ENCODE measurements around the gene UBL4A.
A peak's percentile ranks its signal among the peaks of the same experiment; 100 is the strongest.

UBL4A gene

GRCh38 chrX:154463611-154464220, 22.7 kb downstream of the UBL4A start:
- no peak for DNase-seq (ENCODE audit: low spot score)

- DNase-seq (ENCODE audit: low spot score): no peak
Observed at GRCh38 chrX:154462396-154462795, 24.0 kb downstream of the UBL4A start.

- no peak for DNase-seq (ENCODE audit: low spot score)
Observed at GRCh38 chrX:154460326-154460725, 26.1 kb downstream of the UBL4A start.

- peak; percentile 38 for DNase-seq (ENCODE audit: low spot score)
Observed at GRCh38 chrX:154459832-154460231, 26.6 kb downstream of the UBL4A start.

GRCh38 chrX:154458954-154459778, 27.2 kb downstream of the UBL4A start:
- DNase-seq (ENCODE audit: low spot score): no peak

- no peak for DNase-seq (ENCODE audit: low spot score)
Observed at GRCh38 chrX:154458116-154458953, 28.1 kb downstream of the UBL4A start, which contains the start of gene PLXNA3. PLXNA3 (plus strand) TSS chrX:154458281; CDS start chrX:154460184, 1,903 bp downstream.

GRCh38 chrX:154457491-154458115, 28.8 kb downstream of the UBL4A start:
- no peak for DNase-seq (ENCODE audit: low spot score)

GRCh38 chrX:154452823-154453222, 33.6 kb downstream of the UBL4A start:
- no peak for DNase-seq (ENCODE audit: low spot score)

GRCh38 chrX:154450312-154450711, 36.1 kb downstream of the UBL4A start:
- no peak for DNase-seq (ENCODE audit: low spot score)

GRCh38 chrX:154449618-154450017, 36.8 kb downstream of the UBL4A start:
- DNase-seq (ENCODE audit: low spot score): no peak

- no peak for DNase-seq (ENCODE audit: low spot score)
Observed at GRCh38 chrX:154448484-154448883, 37.9 kb downstream of the UBL4A start.

- DNase-seq (ENCODE audit: low spot score): no peak
Observed at GRCh38 chrX:154446430-154446829, 40.0 kb downstream of the UBL4A start.

GRCh38 chrX:154445776-154446175, 40.6 kb downstream of the UBL4A start:
- no peak for DNase-seq (ENCODE audit: low spot score)

- DNase-seq (ENCODE audit: low spot score): no peak
Observed at GRCh38 chrX:154444755-154445246, 41.6 kb downstream of the UBL4A start.

- peak; percentile 38 for DNase-seq (ENCODE audit: low spot score)
Observed at GRCh38 chrX:154443992-154444754, 42.2 kb downstream of the UBL4A start, which contains the start of gene FAM50A. FAM50A (plus strand) TSS chrX:154444141; CDS start chrX:154444236, 95 bp downstream.

GRCh38 chrX:154443479-154443910, 42.9 kb downstream of the UBL4A start:
- no peak for DNase-seq (ENCODE audit: low spot score)

GRCh38 chrX:154441984-154442707, 44.3 kb downstream of the UBL4A start:
- no peak for DNase-seq (ENCODE audit: low spot score)

GRCh38 chrX:154441564-154441963, 44.9 kb downstream of the UBL4A start:
- no peak for DNase-seq (ENCODE audit: low spot score)

GRCh38 chrX:154440623-154441357, 45.6 kb downstream of the UBL4A start:
- no peak for DNase-seq (ENCODE audit: low spot score)
